ENCODE data around the gene DIRAS3.

DNA sequence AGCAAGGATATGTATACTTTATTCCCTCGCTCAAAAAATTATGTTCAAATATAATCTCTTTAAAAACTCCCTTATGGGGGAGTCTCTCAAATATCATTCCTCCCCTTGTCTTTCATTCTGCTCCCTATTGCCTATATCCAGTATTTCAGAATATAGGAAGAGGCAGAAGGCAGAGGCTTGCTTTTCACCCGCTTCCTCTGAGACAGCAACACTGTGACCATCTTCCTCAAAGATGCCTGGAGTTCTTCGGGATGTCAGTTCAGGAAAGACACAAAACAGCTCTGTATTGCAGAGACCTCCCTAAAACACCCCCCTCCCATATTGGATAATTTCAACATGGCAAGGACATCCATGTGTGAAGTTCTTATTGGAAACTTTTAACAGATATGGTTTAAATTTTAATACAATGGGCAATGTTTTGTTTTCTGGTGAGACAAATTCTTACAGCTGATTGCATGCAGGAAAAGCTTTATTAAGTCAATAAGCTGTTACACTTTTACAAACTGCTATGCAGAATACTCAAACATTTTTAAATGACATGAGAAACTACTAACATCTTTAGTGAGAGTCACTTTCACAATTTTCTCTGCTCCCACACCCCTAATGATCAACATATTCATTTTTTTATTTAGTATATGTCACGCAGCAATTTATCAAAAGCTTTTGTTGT, 4.8 kb downstream of the DIRAS3 start:
- TF ChIP-seq POLR2A (IDR thresholded peaks at IDR 0.05; ENCODE audit: low read depth, low read length), result no peak
- no peak for TF ChIP-seq TAF1 (IDR thresholded peaks at IDR 0.05; ENCODE audit: borderline replicate concordance, low read depth, low read length)
- no peak for TF ChIP-seq POLR2AphosphoS5 (IDR thresholded peaks at IDR 0.05; ENCODE audit: low read depth, low read length)
